ENCODE measurements around the gene SLCO2A1.

GRCh38 chr3:134038071-134038491 is 8.4 kb upstream of the SLCO2A1 start:
- no peak for TF ChIP-seq EZH2 (IDR thresholded peaks at IDR 0.05)
- TF ChIP-seq POLR2AphosphoS5 (IDR thresholded peaks at IDR 0.05; ENCODE audit: borderline replicate concordance, low read depth, low read length), result no peak
- no peak for TF ChIP-seq FOXP2 (optimal IDR thresholded peaks at IDR 0.05; ENCODE audit: control extremely low read depth, extremely low read length, insufficient read depth)

Data from SK-N-MC (cell line).